MCF 10A (cell line): ENCODE data around the gene GLT1D1. TPM values are rescaled to one million over a fixed set of nuclear protein-coding genes. Genes with fewer than 3 reads are reported as not detected.

Experiments used
- BruUV-seq: library from RNA; stranded (reverse); fragments of 400-500 nt; replicated peaks from 2 replicates; lab custom pipeline; 2021; lab: Mats Ljungman, UMichigan
- CTCF ChIA-PET: fragments of 300-600 bp; sonication (Branson Sonifier 250); formaldehyde crosslinking; extraction: SDS; loops from one replicate; lab custom pipeline; 2021; ENCODE audit warnings: antibody characterized with exemption, inconsistent platforms; lab: Yijun Ruan, JAX
- POLR2A ChIA-PET: fragments of 300-600, 350-650 bp; sonication (Branson Sonifier 250); formaldehyde crosslinking; extraction: SDS; loops from one replicate; lab custom pipeline; 2020; ENCODE audit warnings: antibody characterized with exemption, inconsistent platforms; lab: Yijun Ruan, JAX
- DNase-seq: peaks from one replicate; pipeline ENCODE4 v3.0.0-alpha.2; 2018; ENCODE audit not compliant: unreplicated experiment
- H3K27ac Mint-ChIP-seq: one replicate; pipeline ENCODE4 v1.8.0; 2022; ENCODE audit warnings: mild to moderate bottlenecking, low read depth, mixed read lengths; ENCODE audit not compliant: unreplicated experiment
- H3K27me3 Mint-ChIP-seq: one replicate; pipeline ENCODE4 v1.8.0; 2022; ENCODE audit warnings: mixed read lengths; ENCODE audit not compliant: insufficient read depth, unreplicated experiment
- H3K36me3 Mint-ChIP-seq: one replicate; pipeline ENCODE4 v1.8.0; 2022; ENCODE audit warnings: mild to moderate bottlenecking, moderate library complexity, mixed read lengths; ENCODE audit not compliant: insufficient read depth, unreplicated experiment
- H3K4me1 Mint-ChIP-seq: one replicate; pipeline ENCODE4 v1.8.0; 2022; ENCODE audit warnings: mixed read lengths; ENCODE audit not compliant: insufficient read depth, unreplicated experiment
- H3K4me3 Mint-ChIP-seq: one replicate; pipeline ENCODE4 v1.8.0; 2022; ENCODE audit warnings: mild to moderate bottlenecking, moderate library complexity, mixed read lengths; ENCODE audit not compliant: unreplicated experiment
- H3K9me3 Mint-ChIP-seq: one replicate; pipeline ENCODE4 v1.8.0; 2022; ENCODE audit warnings: mixed read lengths; ENCODE audit not compliant: unreplicated experiment
- CTCF ChIP-seq: fragments of 200-600 bp; IDR thresholded peaks from one replicate; pipeline ENCODE4 v1.8.0; 2022; ENCODE audit warnings: antibody characterized with exemption, mild to moderate bottlenecking; ENCODE audit not compliant: unreplicated experiment
- intact Hi-C: fragments of 100-400 bp; cut with micrococcal nuclease; formaldehyde crosslinking; loops from 2 replicates; pipeline ENCODE4 v1.14.1; 2022
- total RNA-seq: library from RNA; stranded (reverse); gene quantifications from 2 replicates; pipeline ENCODE4 v1.2.3, GENCODE V29; 2022

Gene GLT1D1
- total RNA-seq, 1 experiment from 2014 or later: not detected

- DNase-seq: no peak
- Mint-ChIP-seq H3K9me3 (peaks cover 5% of the 10 kb centered on the region), H3K27me3 (no peaks in the 10 kb centered on the region), H3K27ac (no peak overlapping the region), H3K4me1 (no peaks in the 10 kb centered on the region), H3K36me3 (no peaks in the 10 kb centered on the region), H3K4me3 (no peak overlapping the region)
- no peak for TF ChIP-seq CTCF
- ChIA-PET CTCF (interaction anchor here (0.6 to 0.7 kb wide), 2 partner anchors 480 to 609 kb away, joined by 3 read pairs; no protein-coding TSS in a partner anchor), POLR2A (no interaction called here)
- intact Hi-C loops: no loop called here
- no TSS peak for BruUV-seq
These were observed 124.8 kb downstream of the GLT1D1 start for GRCh38 chr12:128978067-128978466.

DNA sequence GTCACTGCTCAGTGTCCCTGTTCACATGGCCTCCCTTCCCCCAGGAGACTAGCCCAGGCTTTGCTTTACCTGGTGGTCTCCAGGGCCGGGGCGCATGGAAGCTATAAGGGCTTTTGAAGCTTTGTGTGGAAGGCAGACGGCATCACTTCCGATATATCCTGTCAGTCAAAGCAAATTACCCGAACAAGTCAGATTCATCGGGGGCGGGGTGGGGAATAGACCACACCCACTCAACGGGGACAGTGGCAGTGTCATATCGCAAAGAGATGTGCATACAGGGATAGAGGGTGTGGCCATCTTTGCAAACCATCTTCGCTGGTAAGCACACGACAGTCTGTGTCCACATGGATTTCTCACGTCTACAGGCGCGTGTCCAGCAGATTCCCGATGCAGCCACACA is 127.3 kb downstream of the GLT1D1 start:
- BruUV-seq: no TSS peak
- Mint-ChIP-seq H3K4me3 (no peak overlapping the region), H3K36me3 (no peaks in the 10 kb centered on the region), H3K9me3 (peaks cover 5% of the 10 kb centered on the region), H3K4me1 (no peaks in the 10 kb centered on the region), H3K27ac (no peak overlapping the region), H3K27me3 (no peaks in the 10 kb centered on the region)
- POLR2A ChIA-PET: interaction anchor here (0.7 kb wide), 1 partner anchor 9 kb away, joined by 3 read pairs; no protein-coding TSS in a partner anchor
- no peak for DNase-seq
- no peak for TF ChIP-seq CTCF
- intact Hi-C loops: no loop called here
- CTCF ChIA-PET: no interaction called here

- ChIA-PET CTCF (interaction anchor here (0.7 kb wide), 1 partner anchor 43 kb away, joined by 4 read pairs; no protein-coding TSS in a partner anchor), POLR2A (no interaction called here)
- no peaks in the 10 kb centered on the region for H3K36me3 Mint-ChIP-seq
- no TSS peak for BruUV-seq
- no peak for TF ChIP-seq CTCF
- DNase-seq: no peak
- H3K4me3 Mint-ChIP-seq: no peak overlapping the region
- intact Hi-C loops: no loop called here
- H3K27ac Mint-ChIP-seq: no peak overlapping the region
- peaks cover 5% of the 10 kb centered on the region for H3K9me3 Mint-ChIP-seq
- no peaks in the 10 kb centered on the region for H3K27me3 Mint-ChIP-seq
- H3K4me1 Mint-ChIP-seq: no peaks in the 10 kb centered on the region
These were observed 128.8 kb downstream of the GLT1D1 start for GRCh38 chr12:128981971-128982533.

- Mint-ChIP-seq H3K27ac (no peak overlapping the region), H3K27me3 (no peaks in the 10 kb centered on the region), H3K4me1 (no peaks in the 10 kb centered on the region), H3K4me3 (no peak overlapping the region), H3K36me3 (no peaks in the 10 kb centered on the region), H3K9me3 (peaks cover 12% of the 10 kb centered on the region)
- no peak for TF ChIP-seq CTCF
- ChIA-PET CTCF (no interaction called here), POLR2A (no interaction called here)
- intact Hi-C loops: no loop called here
- no TSS peak for BruUV-seq
- no peak for DNase-seq
These were observed 129.7 kb downstream of the GLT1D1 start for GRCh38 chr12:128982933-128983332.
